ENCODE measurements around the gene ECE1.

GRCh38 chr1:21278208-21278859, 11.9 kb downstream of the ECE1 start:
- TF ChIP-seq CTCF (IDR thresholded peaks at IDR 0.05) = no peak
- no peak for TF ChIP-seq POLR2A (IDR thresholded peaks at IDR 0.05)
